Umbilical cord (tissue), 2 donors: Measurements from ENCODE around the gene SEL1L. TPM values are rescaled to one million over a fixed set of nuclear protein-coding genes. Genes with fewer than 3 reads are reported as not detected.
"Not testable (repeated sequence)": the region's sequence is repeated elsewhere in the genome, so short reads cannot be mapped to it uniquely, and the experiment has no call there.

Source experiments
- DNase-seq: peaks from one replicate; pipeline ENCODE4 v3.0.0-alpha.2; 2015; ENCODE audit warnings: low spot score
- total RNA-seq: library from RNA; depleted of rRNA; stranded (reverse); fragments of >200 nt; gene quantifications from one replicate; pipeline ENCODE4 v1.2.3, GENCODE V29; 2014; ENCODE audit warnings: low replicate concordance; ENCODE audit not compliant: insufficient read depth

Gene SEL1L
- total RNA-seq, 1 donor from 2014 or later, result 67.4 TPM

GRCh38 chr14:81447021-81447764 is 86.5 kb downstream of the SEL1L start:
- DNase-seq, result no peak

DNA sequence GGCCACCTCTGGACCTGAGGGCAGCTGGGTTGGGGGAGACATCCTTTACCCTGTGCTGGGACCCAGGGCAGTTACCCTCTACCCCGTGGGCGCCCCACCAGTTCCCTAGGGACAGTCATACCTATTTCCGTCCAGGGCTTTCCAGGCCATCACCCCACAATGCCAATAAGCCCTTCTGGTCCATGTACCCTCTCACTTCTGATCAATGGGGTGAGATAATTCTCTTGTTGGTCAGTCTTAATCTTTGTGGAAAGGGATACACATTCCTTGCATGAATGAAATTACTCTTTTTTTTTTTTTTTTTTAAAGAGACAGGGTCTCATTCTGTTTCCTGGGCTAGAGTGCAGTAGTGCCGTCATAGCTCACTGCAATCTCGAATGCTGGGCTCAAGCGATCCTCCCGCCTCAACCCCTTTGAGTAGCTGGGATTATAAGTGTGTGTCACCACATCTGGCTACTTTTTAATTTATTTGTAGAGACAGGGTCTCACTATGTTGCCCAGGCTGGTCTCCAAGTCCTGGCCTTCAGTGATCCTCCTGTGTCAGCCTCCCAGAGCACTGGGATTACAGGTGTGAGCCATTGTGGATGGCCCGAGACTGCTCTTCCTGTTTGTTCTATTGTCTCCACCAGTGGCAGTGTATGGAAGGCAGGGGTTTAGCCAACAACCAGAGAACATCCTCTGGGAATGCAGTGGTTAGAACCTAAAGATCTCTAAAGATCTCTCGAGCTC is 87.2 kb downstream of the SEL1L start:
- no peak for DNase-seq

- DNase-seq, result no peak
Observed at GRCh38 chr14:81441626-81442134, 92.0 kb downstream of the SEL1L start.

- no peak for DNase-seq
Observed at GRCh38 chr14:81440041-81440440, 93.6 kb downstream of the SEL1L start.

DNA sequence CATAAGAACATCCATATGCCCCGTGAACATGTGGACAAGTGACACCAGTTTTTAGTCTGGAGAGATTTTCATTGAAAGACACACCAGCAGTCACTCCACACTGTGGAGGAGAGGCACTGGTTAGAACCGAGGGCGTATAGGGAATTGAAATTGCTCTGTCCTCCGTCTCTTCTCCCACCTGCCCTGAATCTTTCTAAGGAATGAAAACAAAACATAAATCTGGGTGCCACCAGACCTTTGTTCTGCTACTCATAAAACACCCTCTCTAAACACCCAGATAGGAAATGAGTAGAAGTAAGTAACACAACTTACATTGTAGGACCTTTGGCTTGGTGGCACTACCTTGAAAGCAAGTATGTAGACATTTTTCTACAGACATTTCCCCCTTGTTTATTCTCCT is 96.4 kb downstream of the SEL1L start:
- DNase-seq, result no peak

DNA sequence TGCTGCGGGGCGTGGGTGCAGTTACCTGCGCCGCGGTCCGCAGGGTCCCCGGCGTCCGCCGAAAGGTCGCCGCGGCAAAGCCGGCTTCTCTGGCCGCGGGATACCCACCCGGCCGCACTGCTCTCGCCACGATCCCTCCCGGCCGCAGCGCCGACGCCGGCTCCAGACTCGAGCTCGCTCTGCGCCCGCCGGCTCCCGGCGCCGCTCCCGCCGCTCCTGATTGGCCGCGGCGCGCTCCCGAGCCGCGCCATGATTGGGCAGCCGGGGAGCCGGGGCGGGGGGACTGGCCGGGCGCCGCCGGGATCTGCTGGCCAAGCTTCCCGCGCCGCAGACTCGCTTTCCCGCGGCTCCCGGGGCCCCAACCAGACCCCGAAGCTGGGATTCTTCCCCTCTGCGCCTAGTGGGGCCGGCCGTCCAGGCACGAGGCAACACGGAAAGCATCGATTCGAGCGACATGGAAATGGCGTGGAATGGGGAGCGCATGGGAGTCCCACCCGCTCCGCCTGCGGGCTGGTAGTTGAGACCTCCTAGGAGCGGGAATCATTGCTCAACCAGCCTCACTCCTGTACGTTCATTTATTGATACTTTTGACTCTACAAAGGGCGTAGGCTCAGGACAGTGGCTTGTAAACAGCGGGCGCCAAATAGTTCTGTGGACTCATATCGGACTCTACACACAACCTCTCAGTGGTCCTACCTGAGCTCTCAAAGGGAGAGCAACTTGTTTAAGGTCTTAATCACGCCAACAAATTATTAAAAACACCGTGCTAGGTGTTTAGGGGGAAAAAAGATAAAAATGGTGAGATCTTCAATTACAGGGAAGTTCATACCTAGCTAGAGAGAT is 97.1 kb downstream of the SEL1L start:
- peak; percentile 79 for DNase-seq

DNA sequence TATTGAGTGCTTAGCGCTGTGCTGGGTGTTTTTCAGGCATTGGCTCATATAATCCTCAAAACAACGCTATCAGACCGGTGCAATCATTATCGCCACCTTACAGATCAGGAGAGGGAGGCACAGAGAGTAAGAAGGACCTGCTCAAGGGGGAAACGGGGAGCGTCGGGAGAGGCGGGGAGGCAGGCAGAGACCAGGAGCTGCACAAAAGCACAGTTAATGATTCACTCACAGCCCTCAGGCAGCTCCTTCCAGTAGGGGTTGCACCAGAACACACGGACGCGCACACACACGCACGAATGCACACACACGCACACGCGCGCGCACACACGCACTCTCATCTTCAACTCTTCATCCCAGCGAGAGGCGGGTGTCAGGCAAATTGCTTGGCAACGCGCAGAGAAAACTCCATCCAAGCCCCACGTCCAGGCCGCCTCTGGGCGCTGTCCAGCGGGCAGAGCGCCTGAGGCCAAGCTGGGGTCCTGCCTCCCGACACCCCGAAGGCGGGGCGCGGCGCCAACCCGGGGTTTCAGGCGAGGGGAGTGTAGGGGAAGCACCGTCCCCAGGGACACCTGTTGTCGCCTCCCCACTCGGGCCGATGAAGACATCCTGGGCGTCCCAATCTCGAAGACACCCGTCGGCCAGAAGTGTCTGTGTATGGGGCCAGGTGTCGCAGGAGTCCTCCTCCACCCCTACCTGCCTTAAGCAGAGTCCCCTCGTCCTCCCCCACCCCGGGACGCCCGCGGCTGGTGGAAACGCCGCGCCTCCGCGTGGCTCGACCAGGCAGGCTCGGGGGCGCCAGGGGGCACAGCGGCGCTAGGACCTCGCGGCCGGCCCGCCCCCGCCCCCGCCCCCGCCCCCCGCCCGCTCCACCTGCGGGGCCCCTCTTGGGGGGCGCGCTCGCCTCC is 98.0 kb downstream of the SEL1L start:
- peak; percentile 51 for DNase-seq

- DNase-seq, result peak; percentile 47
Observed at GRCh38 chr14:81435048-81435390, 98.6 kb downstream of the SEL1L start.

GRCh38 chr14:81434230-81434629 is 99.4 kb downstream of the SEL1L start:
- no peak for DNase-seq

- DNase-seq, result no peak
Observed at GRCh38 chr14:81433378-81433777, 100.3 kb downstream of the SEL1L start.

DNA sequence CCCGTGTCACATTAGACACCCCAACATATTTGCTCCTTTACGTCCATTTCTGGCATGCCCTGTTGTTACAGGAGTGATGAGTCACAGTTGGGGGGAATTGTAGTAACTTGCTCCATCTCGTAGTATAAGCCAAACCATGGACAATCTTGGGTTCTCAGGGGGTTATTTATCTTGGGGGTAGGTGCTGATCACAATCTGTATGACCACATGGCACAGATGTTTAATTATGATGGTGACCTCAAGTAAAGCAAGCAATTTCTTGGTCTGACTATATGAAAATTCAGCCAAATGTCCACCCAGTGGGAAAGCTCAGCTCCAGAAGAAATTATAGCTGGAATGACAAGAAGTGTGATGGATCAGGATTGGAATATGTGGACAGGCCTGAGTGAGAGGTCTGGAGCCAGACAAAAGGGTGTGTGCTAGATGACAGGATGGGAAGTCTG is 101.4 kb downstream of the SEL1L start:
- no peak for DNase-seq

DNA sequence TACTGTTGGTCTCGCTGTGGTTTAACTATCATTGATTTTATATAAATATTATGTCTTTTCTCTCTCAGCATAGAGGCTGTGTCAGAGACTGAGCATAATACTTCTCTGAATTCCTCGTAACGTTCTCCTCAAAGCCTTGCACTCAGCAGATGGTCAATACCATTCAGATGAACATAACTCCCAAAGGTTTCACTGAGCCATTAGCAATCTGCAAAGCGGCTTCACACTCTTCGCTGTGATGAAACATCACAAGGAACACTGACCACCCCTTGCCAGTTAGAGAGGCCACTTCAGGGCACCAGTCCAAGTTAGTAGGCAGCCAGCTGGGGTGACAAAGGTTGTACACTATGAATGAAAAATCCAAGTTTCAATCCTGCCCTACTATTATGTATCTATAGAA is 103.4 kb downstream of the SEL1L start:
- DNase-seq, result no peak

- not testable (repeated sequence) for DNase-seq
Observed at GRCh38 chr14:81429749-81430148, 103.9 kb downstream of the SEL1L start.

DNA sequence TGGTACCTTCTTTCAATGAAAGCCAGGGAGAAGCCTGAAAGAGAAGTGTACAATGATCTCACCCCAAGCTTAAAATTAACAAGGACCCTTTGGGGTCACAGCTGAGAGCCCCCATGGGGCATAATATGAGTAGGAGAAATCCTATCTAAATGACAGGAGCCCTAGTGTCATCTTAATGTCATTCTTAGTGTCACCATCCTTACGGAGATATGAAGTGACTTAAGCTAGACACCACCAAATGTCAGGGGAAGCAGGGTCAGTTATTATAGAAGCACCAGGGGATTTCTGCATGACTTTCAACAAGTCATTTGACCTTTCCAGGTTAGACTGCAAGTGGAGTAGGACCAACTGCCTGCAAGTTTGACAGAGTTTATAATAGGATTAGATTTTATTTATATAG is 104.6 kb downstream of the SEL1L start:
- no peak for DNase-seq

DNA sequence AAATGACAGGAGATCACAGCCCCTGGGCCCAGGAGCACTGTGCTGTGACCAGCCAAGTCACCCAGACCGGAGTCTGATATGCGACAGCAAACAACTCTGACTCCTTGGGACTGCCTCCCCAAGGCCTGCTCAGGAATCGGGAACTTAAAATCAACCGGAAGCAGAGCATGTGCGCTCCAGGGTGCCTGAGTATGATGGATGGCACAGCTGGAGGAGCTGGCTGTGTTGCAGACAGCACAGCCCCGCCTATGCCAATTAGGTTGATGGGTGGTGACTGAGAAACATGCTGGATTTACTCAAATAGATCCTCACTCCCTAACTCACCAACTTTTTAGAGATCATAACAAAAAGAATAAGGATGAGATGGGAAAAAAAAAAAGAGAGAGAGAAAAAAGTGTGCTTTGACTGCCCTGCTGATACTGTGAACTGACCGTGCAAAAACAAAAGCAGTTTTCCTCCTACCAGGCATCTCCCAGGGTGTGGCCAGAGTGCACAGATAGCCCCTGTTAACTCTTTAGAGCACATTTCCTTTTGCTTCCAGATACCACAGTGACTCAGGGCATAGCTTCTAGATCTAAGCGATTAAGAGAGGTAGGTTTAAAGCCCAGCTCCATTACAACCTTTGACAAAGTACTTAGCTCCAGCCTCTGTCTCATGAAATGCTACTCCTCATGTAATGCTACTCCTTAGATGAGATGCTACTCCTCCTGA is 106.2 kb downstream of the SEL1L start:
- DNase-seq, result no peak

- peak; percentile 58 for DNase-seq
Observed at GRCh38 chr14:81423504-81423903, 110.1 kb downstream of the SEL1L start.
